ENCODE data around the gene MINDY4.

The MINDY4 gene

GRCh38 chr7:30799976-30800661 is 28.9 kb downstream of the MINDY4 start:
- Histone ChIP-seq H3K27ac (ENCODE audit: extremely low read depth, low read depth, low read length) (no peak overlapping the region), H3K4me1 (ENCODE audit: control insufficient read depth, insufficient read depth, low read length) (no peaks in the 10 kb centered on the region), H3K36me3 (ENCODE audit: control insufficient read depth in 2 of 2, insufficient read depth in 1 of 2, low read length in 2 of 2) (no peaks in the 10 kb centered on the region), H3K9me3 (ENCODE audit: control insufficient read depth, insufficient read depth, low read depth, low read length) (no peaks in the 10 kb centered on the region), H3K4me3 (ENCODE audit: low read depth, low read length) (no peak overlapping the region)
- TF ChIP-seq GLIS2 (tag by site-specific recombination; IDR thresholded peaks at IDR 0.05) (0 out of 2 replicates have a peak, but pooled peaks have one; percentile 3), ZNF488 (tag by site-specific recombination; IDR thresholded peaks at IDR 0.05) (no peak), ZNF624 (tag by site-specific recombination; IDR thresholded peaks at IDR 0.05) (no peak), BCL11A (tag by site-specific recombination; IDR thresholded peaks at IDR 0.05; ENCODE audit: low read depth) (no peak), MZF1 (tag by site-specific recombination; IDR thresholded peaks at IDR 0.05; ENCODE audit: borderline replicate concordance) (no peak)
- ChIA-PET POLR2A (no interaction called here), CTCF (interaction anchor here (0.6 to 1.8 kb wide), 8 partner anchors 137 to 454 kb away, joined by 3 to 20 read pairs (median 5); no protein-coding TSS in a partner anchor)

GRCh38 chr7:30800785-30801252 is 29.6 kb downstream of the MINDY4 start:
- Histone ChIP-seq H3K4me1 (ENCODE audit: control insufficient read depth, insufficient read depth, low read length) (no peaks in the 10 kb centered on the region), H3K36me3 (ENCODE audit: control insufficient read depth in 2 of 2, insufficient read depth in 1 of 2, low read length in 2 of 2) (no peaks in the 10 kb centered on the region), H3K4me3 (ENCODE audit: low read depth, low read length) (no peak overlapping the region), H3K27ac (ENCODE audit: extremely low read depth, low read depth, low read length) (no peak overlapping the region), H3K9me3 (ENCODE audit: control insufficient read depth, insufficient read depth, low read depth, low read length) (no peaks in the 10 kb centered on the region)
- ChIA-PET CTCF (interaction anchor here (0.6 to 1.8 kb wide), 6 partner anchors 9 to 321 kb away, joined by 3 to 15 read pairs (median 4); no protein-coding TSS in a partner anchor), POLR2A (no interaction called here)
- TF ChIP-seq, protein P1, sequence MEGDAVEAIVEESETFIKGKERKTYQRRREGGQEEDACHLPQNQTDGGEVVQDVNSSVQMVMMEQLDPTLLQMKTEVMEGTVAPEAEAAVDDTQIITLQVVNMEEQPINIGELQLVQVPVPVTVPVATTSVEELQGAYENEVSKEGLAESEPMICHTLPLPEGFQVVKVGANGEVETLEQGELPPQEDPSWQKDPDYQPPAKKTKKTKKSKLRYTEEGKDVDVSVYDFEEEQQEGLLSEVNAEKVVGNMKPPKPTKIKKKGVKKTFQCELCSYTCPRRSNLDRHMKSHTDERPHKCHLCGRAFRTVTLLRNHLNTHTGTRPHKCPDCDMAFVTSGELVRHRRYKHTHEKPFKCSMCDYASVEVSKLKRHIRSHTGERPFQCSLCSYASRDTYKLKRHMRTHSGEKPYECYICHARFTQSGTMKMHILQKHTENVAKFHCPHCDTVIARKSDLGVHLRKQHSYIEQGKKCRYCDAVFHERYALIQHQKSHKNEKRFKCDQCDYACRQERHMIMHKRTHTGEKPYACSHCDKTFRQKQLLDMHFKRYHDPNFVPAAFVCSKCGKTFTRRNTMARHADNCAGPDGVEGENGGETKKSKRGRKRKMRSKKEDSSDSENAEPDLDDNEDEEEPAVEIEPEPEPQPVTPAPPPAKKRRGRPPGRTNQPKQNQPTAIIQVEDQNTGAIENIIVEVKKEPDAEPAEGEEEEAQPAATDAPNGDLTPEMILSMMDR (tag by site-specific recombination; IDR thresholded peaks at IDR 0.05): 0 out of 2 replicates have a peak, but pooled peaks have one; percentile 35
- TF ChIP-seq, protein P2, sequence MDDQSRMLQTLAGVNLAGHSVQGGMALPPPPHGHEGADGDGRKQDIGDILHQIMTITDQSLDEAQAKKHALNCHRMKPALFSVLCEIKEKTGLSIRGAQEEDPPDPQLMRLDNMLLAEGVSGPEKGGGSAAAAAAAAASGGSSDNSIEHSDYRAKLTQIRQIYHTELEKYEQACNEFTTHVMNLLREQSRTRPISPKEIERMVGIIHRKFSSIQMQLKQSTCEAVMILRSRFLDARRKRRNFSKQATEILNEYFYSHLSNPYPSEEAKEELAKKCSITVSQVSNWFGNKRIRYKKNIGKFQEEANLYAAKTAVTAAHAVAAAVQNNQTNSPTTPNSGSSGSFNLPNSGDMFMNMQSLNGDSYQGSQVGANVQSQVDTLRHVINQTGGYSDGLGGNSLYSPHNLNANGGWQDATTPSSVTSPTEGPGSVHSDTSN (CRISPR knock-in tag; IDR thresholded peaks at IDR 0.05): no peak
- peak; percentile 87 for TF ChIP-seq ZNF654 (tag by site-specific recombination; IDR thresholded peaks at IDR 0.05; ENCODE audit: low read depth)

DNA sequence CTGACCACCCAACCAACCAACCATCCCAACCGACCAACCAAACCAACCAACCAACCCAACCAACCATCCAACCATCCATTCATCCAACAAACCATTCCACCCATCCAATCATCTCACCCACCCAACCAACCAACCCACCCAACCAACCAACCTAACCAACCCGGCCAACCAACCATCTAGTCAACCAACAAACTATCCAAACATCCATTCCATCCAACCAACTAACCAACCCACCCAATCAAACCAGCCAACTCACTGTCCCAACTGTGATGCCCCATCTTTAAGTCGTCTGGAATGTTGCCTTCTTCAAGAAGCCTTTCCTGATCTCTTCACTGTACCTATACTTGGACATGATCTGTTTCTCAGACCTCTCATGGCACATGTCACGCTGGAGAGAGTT is 31.6 kb downstream of the MINDY4 start:
- ChIA-PET POLR2A (no interaction called here), CTCF (interaction anchor here (0.7 to 1.0 kb wide), 2 partner anchors 62 to 320 kb away, joined by 3 read pairs; no protein-coding TSS in a partner anchor)

More for the DNA sequence above, 31.6 kb downstream of the MINDY4 start:
- H3K9me3 ChIP-seq (ENCODE audit: control insufficient read depth, insufficient read depth, low read depth, low read length): no peaks in the 10 kb centered on the region
- no peak overlapping the region for H3K4me3 ChIP-seq (ENCODE audit: low read depth, low read length)
- TF ChIP-seq ZNF660 (tag by site-specific recombination; IDR thresholded peaks at IDR 0.05): no peak
- no peak for TF ChIP-seq ZNF571 (tag by site-specific recombination; IDR thresholded peaks at IDR 0.05)
- TF ChIP-seq ZSCAN4 (tag by site-specific recombination; IDR thresholded peaks at IDR 0.05): no peak
- TF ChIP-seq, protein P3, sequence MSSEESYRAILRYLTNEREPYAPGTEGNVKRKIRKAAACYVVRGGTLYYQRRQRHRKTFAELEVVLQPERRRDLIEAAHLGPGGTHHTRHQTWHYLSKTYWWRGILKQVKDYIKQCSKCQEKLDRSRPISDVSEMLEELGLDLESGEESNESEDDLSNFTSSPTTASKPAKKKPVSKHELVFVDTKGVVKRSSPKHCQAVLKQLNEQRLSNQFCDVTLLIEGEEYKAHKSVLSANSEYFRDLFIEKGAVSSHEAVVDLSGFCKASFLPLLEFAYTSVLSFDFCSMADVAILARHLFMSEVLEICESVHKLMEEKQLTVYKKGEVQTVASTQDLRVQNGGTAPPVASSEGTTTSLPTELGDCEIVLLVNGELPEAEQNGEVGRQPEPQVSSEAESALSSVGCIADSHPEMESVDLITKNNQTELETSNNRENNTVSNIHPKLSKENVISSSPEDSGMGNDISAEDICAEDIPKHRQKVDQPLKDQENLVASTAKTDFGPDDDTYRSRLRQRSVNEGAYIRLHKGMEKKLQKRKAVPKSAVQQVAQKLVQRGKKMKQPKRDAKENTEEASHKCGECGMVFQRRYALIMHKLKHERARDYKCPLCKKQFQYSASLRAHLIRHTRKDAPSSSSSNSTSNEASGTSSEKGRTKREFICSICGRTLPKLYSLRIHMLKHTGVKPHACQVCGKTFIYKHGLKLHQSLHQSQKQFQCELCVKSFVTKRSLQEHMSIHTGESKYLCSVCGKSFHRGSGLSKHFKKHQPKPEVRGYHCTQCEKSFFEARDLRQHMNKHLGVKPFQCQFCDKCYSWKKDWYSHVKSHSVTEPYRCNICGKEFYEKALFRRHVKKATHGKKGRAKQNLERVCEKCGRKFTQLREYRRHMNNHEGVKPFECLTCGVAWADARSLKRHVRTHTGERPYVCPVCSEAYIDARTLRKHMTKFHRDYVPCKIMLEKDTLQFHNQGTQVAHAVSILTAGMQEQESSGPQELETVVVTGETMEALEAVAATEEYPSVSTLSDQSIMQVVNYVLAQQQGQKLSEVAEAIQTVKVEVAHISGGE (tag by site-specific recombination; conservative IDR thresholded peaks at IDR 0.05; ENCODE audit: low read depth): no peak
- TF ChIP-seq WT1 (tag by site-specific recombination; IDR thresholded peaks at IDR 0.05): no peak
- no peak for TF ChIP-seq SP2 (tag by site-specific recombination; IDR thresholded peaks at IDR 0.05)
- no peaks in the 10 kb centered on the region for H3K36me3 ChIP-seq (ENCODE audit: control insufficient read depth in 2 of 2, insufficient read depth in 1 of 2, low read length in 2 of 2)
- H3K4me1 ChIP-seq (ENCODE audit: control insufficient read depth, insufficient read depth, low read length): no peaks in the 10 kb centered on the region
- H3K27ac ChIP-seq (ENCODE audit: extremely low read depth, low read depth, low read length): no peak overlapping the region
